Measurements from ENCODE around the gene CTNNA3.

DNA sequence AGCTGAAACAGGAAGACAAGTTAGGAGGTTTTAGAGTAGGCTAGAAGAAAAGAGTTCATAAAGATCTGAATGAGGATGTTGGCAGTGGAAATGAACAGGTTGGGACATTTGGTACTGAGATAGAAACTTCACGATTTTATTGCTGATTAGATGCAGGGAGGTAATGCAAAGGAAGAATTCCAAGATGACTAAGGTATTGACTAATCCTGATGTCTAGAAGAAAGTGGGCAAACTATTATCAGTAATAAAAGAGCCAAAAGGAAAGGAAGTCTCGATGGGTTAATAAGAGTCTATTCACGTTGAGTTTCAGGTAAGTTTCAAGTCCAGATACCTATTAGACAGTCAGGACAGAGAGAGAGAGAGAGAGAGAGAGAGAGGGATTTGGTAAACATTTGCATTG is 1401.5 kb downstream of the CTNNA3 start:
- TF ChIP-seq, protein P1, sequence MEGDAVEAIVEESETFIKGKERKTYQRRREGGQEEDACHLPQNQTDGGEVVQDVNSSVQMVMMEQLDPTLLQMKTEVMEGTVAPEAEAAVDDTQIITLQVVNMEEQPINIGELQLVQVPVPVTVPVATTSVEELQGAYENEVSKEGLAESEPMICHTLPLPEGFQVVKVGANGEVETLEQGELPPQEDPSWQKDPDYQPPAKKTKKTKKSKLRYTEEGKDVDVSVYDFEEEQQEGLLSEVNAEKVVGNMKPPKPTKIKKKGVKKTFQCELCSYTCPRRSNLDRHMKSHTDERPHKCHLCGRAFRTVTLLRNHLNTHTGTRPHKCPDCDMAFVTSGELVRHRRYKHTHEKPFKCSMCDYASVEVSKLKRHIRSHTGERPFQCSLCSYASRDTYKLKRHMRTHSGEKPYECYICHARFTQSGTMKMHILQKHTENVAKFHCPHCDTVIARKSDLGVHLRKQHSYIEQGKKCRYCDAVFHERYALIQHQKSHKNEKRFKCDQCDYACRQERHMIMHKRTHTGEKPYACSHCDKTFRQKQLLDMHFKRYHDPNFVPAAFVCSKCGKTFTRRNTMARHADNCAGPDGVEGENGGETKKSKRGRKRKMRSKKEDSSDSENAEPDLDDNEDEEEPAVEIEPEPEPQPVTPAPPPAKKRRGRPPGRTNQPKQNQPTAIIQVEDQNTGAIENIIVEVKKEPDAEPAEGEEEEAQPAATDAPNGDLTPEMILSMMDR (conservative IDR thresholded peaks at IDR 0.05; ENCODE audit: low read length): no peak
- TF ChIP-seq EZH2phosphoT487 (IDR thresholded peaks at IDR 0.05; ENCODE audit: borderline replicate concordance): no peak
